Thoracic aorta (tissue), 2 donors: ENCODE results near the gene RIOX2. TPM values are rescaled to one million over a fixed set of nuclear protein-coding genes. Genes with fewer than 3 reads are reported as not detected.

Experiments used
- ATAC-seq: fragments of 150-250 bp; one replicate; pipeline ENCODE4 v1.8.0; 2017; ENCODE audit warnings: low read depth; ENCODE audit not compliant: insufficient number of reproducible peaks, low FRiP score
- DNase-seq: peaks from one replicate; pipeline ENCODE4 v3.0.0-alpha.2; 2020; ENCODE audit warnings: low spot score
- H3K27ac ChIP-seq, 2 donors: fragments of 200-600 bp; sonication (generic); 1 replicate in 1 of 2; 2 replicates in 1 of 2; pipeline ENCODE4 v1.5.1; 2016; ENCODE audit warnings: mild to moderate bottlenecking in 2 of 2, moderate library complexity in 2 of 2
- H3K27me3 ChIP-seq: fragments of 200-600 bp; sonication (generic); replicated peaks from 2 replicates; pipeline ENCODE4 v1.6.0; 2016; ENCODE audit warnings: mild to moderate bottlenecking; ENCODE audit not compliant: insufficient read depth
- H3K36me3 ChIP-seq: fragments of 200-600 bp; sonication (generic); one replicate; pipeline ENCODE4 v1.5.1; 2016
- H3K4me1 ChIP-seq, 2 donors: fragments of 200-600 bp; sonication (generic); 1 replicate in 1 of 2; 2 replicates in 1 of 2; pipeline versions ENCODE4 v1.5.1 to v1.6.0; 2016; ENCODE audit warnings: low read depth in 2 of 2, mild to moderate bottlenecking in 1 of 2; ENCODE audit not compliant: control insufficient read depth in 1 of 2
- H3K4me3 ChIP-seq: fragments of 200-600 bp; sonication (generic); 2 replicates; pipeline ENCODE4 v1.5.1; 2016; ENCODE audit warnings: mild to moderate bottlenecking
- H3K9me3 ChIP-seq: fragments of 200-600 bp; sonication (generic); 2 replicates; pipeline ENCODE4 v1.5.1; 2016
- total RNA-seq, 2 donors: library from RNA; depleted of rRNA; stranded (reverse); fragments of >200 nt; gene quantifications; one replicate each; pipeline versions ENCODE4 v1.1.0 to v1.2.3, GENCODE V29; 2016
- TF ChIP-seq, protein P1 (sequence below): fragments of 200-600 bp; sonication (generic); IDR thresholded peaks from one replicate; pipeline ENCODE4 v1.5.1; 2019; ENCODE audit warnings: antibody characterized with exemption

RIOX2 gene
- total RNA-seq, 2 donors from 2014 or later, result 14.2 to 24.8 TPM

DNA sequence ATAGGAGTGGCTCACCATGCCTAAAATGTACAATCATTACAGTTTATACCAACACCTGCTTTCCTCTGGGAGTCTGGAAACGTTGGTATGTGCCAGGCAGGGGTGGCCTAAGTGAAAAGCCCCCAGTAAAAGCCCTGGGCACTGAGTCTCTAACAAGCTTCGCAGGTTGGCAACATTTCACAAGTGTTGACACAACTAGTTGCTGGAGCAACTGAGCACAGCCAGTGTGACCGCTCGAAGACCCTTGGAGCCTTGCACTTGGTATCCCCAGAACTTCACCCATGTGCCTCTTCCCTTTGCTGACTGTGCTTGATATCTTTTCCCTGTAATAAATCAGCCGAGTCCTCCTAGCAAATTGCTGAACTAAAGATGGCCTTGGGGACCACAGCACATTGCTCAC, 2.7 kb downstream of the RIOX2 start:
- H3K9me3 ChIP-seq, result no peaks in the 10 kb centered on the region
- no peaks in the 10 kb centered on the region for H3K36me3 ChIP-seq
- peaks cover 5 to 15% of the 10 kb centered on the region in 2 donors for H3K4me1 ChIP-seq
- H3K27me3 ChIP-seq, result no peaks in the 10 kb centered on the region
- TF ChIP-seq, protein P1, sequence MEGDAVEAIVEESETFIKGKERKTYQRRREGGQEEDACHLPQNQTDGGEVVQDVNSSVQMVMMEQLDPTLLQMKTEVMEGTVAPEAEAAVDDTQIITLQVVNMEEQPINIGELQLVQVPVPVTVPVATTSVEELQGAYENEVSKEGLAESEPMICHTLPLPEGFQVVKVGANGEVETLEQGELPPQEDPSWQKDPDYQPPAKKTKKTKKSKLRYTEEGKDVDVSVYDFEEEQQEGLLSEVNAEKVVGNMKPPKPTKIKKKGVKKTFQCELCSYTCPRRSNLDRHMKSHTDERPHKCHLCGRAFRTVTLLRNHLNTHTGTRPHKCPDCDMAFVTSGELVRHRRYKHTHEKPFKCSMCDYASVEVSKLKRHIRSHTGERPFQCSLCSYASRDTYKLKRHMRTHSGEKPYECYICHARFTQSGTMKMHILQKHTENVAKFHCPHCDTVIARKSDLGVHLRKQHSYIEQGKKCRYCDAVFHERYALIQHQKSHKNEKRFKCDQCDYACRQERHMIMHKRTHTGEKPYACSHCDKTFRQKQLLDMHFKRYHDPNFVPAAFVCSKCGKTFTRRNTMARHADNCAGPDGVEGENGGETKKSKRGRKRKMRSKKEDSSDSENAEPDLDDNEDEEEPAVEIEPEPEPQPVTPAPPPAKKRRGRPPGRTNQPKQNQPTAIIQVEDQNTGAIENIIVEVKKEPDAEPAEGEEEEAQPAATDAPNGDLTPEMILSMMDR, result no peak
- H3K4me3 ChIP-seq, result no peak overlapping the region
- DNase-seq, result no peak
- H3K27ac ChIP-seq, result no peak overlapping the region
- no peak for ATAC-seq

DNA sequence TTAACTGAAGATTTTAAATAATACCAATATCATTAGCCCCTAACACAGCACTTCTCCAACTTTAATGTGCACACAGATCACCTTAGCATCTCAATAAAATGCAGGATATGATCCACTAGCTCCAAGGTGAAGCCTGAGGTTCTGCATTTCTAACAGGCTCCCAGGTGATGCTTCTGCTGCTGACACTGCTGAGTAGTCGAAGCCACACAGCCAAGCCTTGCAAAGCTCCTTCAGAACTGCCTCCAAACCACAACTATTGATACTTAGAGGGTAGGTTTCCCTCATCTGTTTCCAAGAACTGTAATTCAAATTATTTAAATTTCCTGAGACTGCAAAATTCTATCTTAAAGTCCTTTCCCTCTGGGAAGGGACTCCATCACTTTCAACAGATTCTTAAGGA, 3.9 kb downstream of the RIOX2 start:
- no peak overlapping the region for H3K27ac ChIP-seq
- H3K36me3 ChIP-seq, result no peaks in the 10 kb centered on the region
- ATAC-seq (no peak), DNase-seq (no peak)
- H3K4me1 ChIP-seq, result peaks cover 5 to 15% of the 10 kb centered on the region in 2 donors
- H3K4me3 ChIP-seq, result no peak overlapping the region
- H3K27me3 ChIP-seq, result no peaks in the 10 kb centered on the region
- no peaks in the 10 kb centered on the region for H3K9me3 ChIP-seq
- TF ChIP-seq, protein P1, result no peak

DNA sequence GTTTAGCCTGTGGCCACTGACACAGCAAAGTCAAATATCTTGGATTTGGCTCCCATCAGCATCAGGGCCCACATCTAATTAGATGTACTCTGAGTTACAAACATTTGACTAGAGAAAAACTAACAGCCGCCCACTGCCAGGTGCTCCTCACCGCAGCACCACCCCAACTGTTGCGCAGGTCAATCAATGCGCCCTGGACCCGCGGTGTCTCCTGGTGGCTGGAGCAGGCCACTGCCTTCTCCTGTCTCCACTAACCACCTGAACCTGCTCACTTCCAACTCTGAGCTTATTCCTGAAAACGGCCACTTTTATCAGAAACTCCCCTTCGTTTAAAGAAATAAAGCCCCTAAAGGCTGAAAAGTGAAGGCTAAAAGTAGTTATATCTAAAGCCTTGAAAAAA, 4.3 kb downstream of the RIOX2 start:
- TF ChIP-seq, protein P1, result no peak
- ATAC-seq (no peak), DNase-seq (no peak)
- Histone ChIP-seq H3K9me3 (no peaks in the 10 kb centered on the region), H3K36me3 (no peaks in the 10 kb centered on the region), H3K4me1 (peaks cover 5 to 13% of the 10 kb centered on the region in 2 donors), H3K27me3 (no peaks in the 10 kb centered on the region), H3K4me3 (no peak overlapping the region), H3K27ac (no peak overlapping the region)

DNA sequence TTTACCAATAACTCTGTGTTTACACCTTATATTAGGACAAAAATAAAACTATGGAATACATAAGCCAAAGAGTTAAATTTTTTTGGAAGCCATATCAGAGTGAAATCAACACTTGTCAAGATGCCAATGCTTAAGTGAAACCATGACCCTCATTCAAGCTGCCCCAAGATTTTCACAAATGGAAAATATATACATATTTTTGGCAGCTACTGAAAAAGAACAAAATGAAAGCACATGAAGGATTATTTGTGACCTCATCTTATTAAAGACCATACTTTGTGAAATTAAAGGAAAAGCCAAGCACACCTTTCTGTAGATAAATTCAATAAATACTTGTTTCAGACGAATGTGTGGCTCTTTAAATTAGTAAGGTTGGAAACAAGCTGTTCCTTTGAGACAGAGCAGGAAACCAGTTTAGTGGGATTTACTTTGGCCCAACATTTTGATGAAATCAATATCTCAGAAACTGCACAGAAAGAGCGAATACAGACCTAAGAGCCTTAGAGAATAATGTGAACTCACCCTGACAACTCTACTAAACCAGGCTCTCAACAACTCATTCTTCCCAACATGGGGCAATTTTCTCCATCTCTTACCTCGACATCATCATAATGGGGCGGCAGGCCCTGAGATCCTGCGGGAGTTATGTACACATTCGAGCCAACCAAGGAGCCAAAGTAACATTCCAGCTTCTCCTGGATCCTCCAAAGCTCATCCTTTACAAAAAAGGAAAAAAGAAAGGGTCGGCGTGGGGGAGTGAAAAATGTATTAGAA, 11.1 kb downstream of the RIOX2 start:
- H3K27me3 ChIP-seq, result no peaks in the 10 kb centered on the region
- no peaks in the 10 kb centered on the region for H3K4me1 ChIP-seq
- H3K9me3 ChIP-seq, result no peaks in the 10 kb centered on the region
- ATAC-seq, result no peak
- H3K4me3 ChIP-seq, result no peak overlapping the region
- H3K36me3 ChIP-seq, result peaks cover 3% of the 10 kb centered on the region
- no peak overlapping the region for H3K27ac ChIP-seq
- no peak for DNase-seq
- TF ChIP-seq, protein P1, result no peak

DNA sequence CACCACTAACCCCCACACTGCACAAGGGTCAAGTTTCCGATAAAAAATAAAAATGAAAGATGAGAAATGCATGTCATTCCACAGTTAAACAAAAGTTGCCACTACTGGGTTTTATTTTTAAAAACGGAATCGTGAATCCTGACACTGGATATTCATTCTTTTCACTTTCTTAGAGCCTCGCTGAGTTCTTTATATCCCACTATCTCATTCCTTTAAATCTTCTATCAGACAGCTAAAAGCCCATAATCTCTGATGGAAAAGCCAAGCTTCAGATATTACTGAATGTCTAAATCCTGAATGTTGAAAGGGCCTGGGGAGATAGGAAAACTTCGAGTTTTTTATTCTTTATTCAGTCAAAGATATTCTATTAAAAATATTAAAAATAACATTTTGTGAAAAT, 11.7 kb downstream of the RIOX2 start:
- ATAC-seq, result no peak
- no peaks in the 10 kb centered on the region for H3K27me3 ChIP-seq
- H3K4me1 ChIP-seq, result no peaks in the 10 kb centered on the region
- no peak for DNase-seq
- no peak overlapping the region for H3K4me3 ChIP-seq
- TF ChIP-seq, protein P1, result no peak
- no peak overlapping the region for H3K27ac ChIP-seq
- peaks cover 3% of the 10 kb centered on the region for H3K36me3 ChIP-seq
- H3K9me3 ChIP-seq, result no peaks in the 10 kb centered on the region
